ENCODE results near the gene COL5A1. TPM values are rescaled to one million over a fixed set of nuclear protein-coding genes. Genes with fewer than 3 reads are reported as not detected.

Gene COL5A1
- total RNA-seq, 6 donors from 2014 or later: 7.5 to 75.4 (median 27.4) TPM

GRCh38 chr9:134671341-134672113 lies 29.9 kb downstream of the COL5A1 start:
- H3K9me3 ChIP-seq: no peaks in the 10 kb centered on the region
- DNase-seq (no peak), ATAC-seq (ENCODE audit: low FRiP score in 2 of 2) (no peak)
- TF ChIP-seq POLR2A (IDR thresholded peaks at IDR 0.05) (no peak), POLR2AphosphoS5 (IDR thresholded peaks at IDR 0.05) (no peak), EP300 (IDR thresholded peaks at IDR 0.05) (no peak)
- TF ChIP-seq, protein P1, sequence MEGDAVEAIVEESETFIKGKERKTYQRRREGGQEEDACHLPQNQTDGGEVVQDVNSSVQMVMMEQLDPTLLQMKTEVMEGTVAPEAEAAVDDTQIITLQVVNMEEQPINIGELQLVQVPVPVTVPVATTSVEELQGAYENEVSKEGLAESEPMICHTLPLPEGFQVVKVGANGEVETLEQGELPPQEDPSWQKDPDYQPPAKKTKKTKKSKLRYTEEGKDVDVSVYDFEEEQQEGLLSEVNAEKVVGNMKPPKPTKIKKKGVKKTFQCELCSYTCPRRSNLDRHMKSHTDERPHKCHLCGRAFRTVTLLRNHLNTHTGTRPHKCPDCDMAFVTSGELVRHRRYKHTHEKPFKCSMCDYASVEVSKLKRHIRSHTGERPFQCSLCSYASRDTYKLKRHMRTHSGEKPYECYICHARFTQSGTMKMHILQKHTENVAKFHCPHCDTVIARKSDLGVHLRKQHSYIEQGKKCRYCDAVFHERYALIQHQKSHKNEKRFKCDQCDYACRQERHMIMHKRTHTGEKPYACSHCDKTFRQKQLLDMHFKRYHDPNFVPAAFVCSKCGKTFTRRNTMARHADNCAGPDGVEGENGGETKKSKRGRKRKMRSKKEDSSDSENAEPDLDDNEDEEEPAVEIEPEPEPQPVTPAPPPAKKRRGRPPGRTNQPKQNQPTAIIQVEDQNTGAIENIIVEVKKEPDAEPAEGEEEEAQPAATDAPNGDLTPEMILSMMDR (IDR thresholded peaks at IDR 0.05): no peak
- no peaks in the 10 kb centered on the region for H3K27me3 ChIP-seq
- peaks cover 0 to 9% (median 6%) of the 10 kb centered on the region in 4 donors for H3K4me1 ChIP-seq
- no peak overlapping the region for H3K4me3 ChIP-seq
- H3K27ac ChIP-seq: no peak overlapping the region
- no peaks in the 10 kb centered on the region for H3K36me3 ChIP-seq
- 64 to 79% methylated on average over 15 of the region's 15 CpGs for WGBS, 2 donors

- Histone ChIP-seq H3K4me1 (peaks cover 0 to 5% (median 1%) of the 10 kb centered on the region in 4 donors), H3K27ac (no peak overlapping the region), H3K27me3 (no peaks in the 10 kb centered on the region), H3K4me3 (no peak overlapping the region), H3K9me3 (no peaks in the 10 kb centered on the region), H3K36me3 (no peaks in the 10 kb centered on the region)
- WGBS, 2 donors: 43 to 52% methylated on average over 5 of the region's 5 CpGs
- DNase-seq (no peak), ATAC-seq (ENCODE audit: low FRiP score in 2 of 2) (no peak)
- TF ChIP-seq POLR2A (IDR thresholded peaks at IDR 0.05) (no peak), EP300 (IDR thresholded peaks at IDR 0.05) (no peak)
These were observed 34.8 kb downstream of the COL5A1 start for GRCh38 chr9:134676361-134676760.

DNA sequence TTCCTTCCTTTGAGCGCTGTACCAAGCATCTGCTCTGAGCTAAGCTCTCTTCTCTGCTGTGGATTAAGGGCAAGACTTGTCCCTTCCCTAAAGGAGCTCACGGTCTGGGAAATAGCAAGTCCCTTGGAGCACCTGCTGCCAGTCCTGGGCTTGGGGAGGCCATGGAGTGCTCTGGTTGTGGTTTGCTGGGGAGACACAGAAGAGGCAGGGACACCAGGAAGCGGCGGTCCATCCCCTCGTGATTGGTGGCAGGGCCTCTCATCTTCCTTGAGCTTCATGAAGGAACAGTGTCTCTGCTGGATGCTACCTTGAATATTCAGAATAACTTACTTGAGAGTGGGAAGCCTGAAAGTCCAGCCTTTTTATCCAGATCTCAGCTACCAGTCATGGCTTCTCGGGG lies 35.3 kb downstream of the COL5A1 start:
- H3K4me3 ChIP-seq: no peak overlapping the region
- H3K9me3 ChIP-seq: no peaks in the 10 kb centered on the region
- DNase-seq (no peak), ATAC-seq (ENCODE audit: low FRiP score in 2 of 2) (no peak)
- no peak overlapping the region for H3K27ac ChIP-seq
- H3K36me3 ChIP-seq: no peaks in the 10 kb centered on the region
- H3K27me3 ChIP-seq: no peaks in the 10 kb centered on the region
- no peak for TF ChIP-seq POLR2AphosphoS5 (IDR thresholded peaks at IDR 0.05)
- TF ChIP-seq EP300 (IDR thresholded peaks at IDR 0.05): no peak
- TF ChIP-seq, protein P1 (IDR thresholded peaks at IDR 0.05): no peak
- TF ChIP-seq POLR2A (IDR thresholded peaks at IDR 0.05): no peak
- H3K4me1 ChIP-seq: peaks cover 0 to 3% (median under 1%) of the 10 kb centered on the region in 4 donors
- 83 to 91% methylated on average over 6 of the region's 6 CpGs for WGBS, 2 donors

GRCh38 chr9:134677743-134678142 lies 36.1 kb downstream of the COL5A1 start:
- no peak overlapping the region for H3K27ac ChIP-seq
- no peak for ATAC-seq (ENCODE audit: low FRiP score in 2 of 2)
- peaks cover 0 to 3% (median 0%) of the 10 kb centered on the region in 4 donors for H3K4me1 ChIP-seq
- no peaks in the 10 kb centered on the region for H3K36me3 ChIP-seq
- TF ChIP-seq POLR2A (IDR thresholded peaks at IDR 0.05): no peak
- TF ChIP-seq POLR2AphosphoS5 (IDR thresholded peaks at IDR 0.05): no peak
- peak in 1 of 2 donors; percentile 20 for DNase-seq
- H3K9me3 ChIP-seq: no peaks in the 10 kb centered on the region
- WGBS, 2 donors: 91 to 92% methylated on average over 11 of the region's 11 CpGs
- no peak overlapping the region for H3K4me3 ChIP-seq
- H3K27me3 ChIP-seq: no peaks in the 10 kb centered on the region

DNA sequence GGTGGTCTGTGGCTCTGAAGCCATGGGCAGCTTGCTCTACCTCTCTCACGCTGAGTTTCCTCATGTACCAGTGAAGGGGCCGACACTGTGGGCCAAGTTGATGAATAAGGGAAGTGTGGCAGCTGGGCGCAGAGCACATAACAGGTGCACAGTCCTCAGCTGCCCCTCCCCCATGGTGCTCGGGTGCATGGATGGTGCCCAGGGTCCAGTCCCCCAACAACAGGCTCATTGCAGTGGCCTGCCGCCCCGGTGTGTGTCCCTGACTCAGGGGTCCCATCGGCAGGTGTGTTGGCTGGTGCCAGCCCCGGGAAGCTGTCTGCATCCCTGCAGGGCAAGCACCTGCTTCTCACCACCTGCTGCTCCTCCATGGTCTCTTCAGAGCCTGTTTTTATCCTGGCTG lies 36.6 kb downstream of the COL5A1 start:
- TF ChIP-seq, protein P1 (IDR thresholded peaks at IDR 0.05): no peak
- TF ChIP-seq EP300 (IDR thresholded peaks at IDR 0.05) (no peak), POLR2A (IDR thresholded peaks at IDR 0.05) (no peak), POLR2AphosphoS5 (IDR thresholded peaks at IDR 0.05) (no peak)
- ATAC-seq (ENCODE audit: low FRiP score in 2 of 2) (no peak), DNase-seq (peak in 1 of 2 donors; percentile 72)
- 75 to 89% methylated on average over 8 of the region's 8 CpGs for WGBS, 2 donors
- no peaks in the 10 kb centered on the region for H3K27me3 ChIP-seq
- no peak overlapping the region for H3K4me3 ChIP-seq
- no peaks in the 10 kb centered on the region for H3K36me3 ChIP-seq
- peaks cover 0 to 3% (median 0%) of the 10 kb centered on the region in 4 donors for H3K4me1 ChIP-seq
- no peaks in the 10 kb centered on the region for H3K9me3 ChIP-seq
- H3K27ac ChIP-seq: no peak overlapping the region

All from upper lobe of left lung (tissue), 6 donors.